ENCODE results near the gene WNK1.

WNK1 gene

GRCh38 chr12:867905-868304 is 115.5 kb downstream of the WNK1 start:
- no peak for DNase-seq

GRCh38 chr12:868722-869121 is 116.3 kb downstream of the WNK1 start:
- DNase-seq: no peak

GRCh38 chr12:870378-870777 is 118.0 kb downstream of the WNK1 start:
- DNase-seq: peak; percentile 24

GRCh38 chr12:873954-874353 is 121.6 kb downstream of the WNK1 start:
- DNase-seq: no peak

GRCh38 chr12:879641-880040 is 127.3 kb downstream of the WNK1 start:
- DNase-seq: no peak

- no peak for DNase-seq
Measured at GRCh38 chr12:880656-881055, 128.3 kb downstream of the WNK1 start.

- DNase-seq: no peak
Measured at GRCh38 chr12:884746-885414, 132.5 kb downstream of the WNK1 start.

GRCh38 chr12:885701-886100 is 133.3 kb downstream of the WNK1 start:
- no peak for DNase-seq

GRCh38 chr12:886206-886605 is 133.8 kb downstream of the WNK1 start:
- no peak for DNase-seq

- no peak for DNase-seq
Measured at GRCh38 chr12:894226-894625, 141.8 kb downstream of the WNK1 start.

- no peak for DNase-seq
Measured at GRCh38 chr12:896031-896430, 143.7 kb downstream of the WNK1 start.

- no peak for DNase-seq
Measured at GRCh38 chr12:897386-897785, 145.0 kb downstream of the WNK1 start.

- DNase-seq: no peak
Measured at GRCh38 chr12:902581-902980, 150.2 kb downstream of the WNK1 start.

GRCh38 chr12:903055-903454 is 150.7 kb downstream of the WNK1 start:
- DNase-seq: no peak

- DNase-seq: no peak
Measured at GRCh38 chr12:904010-904414, 151.6 kb downstream of the WNK1 start.

- DNase-seq: peak; percentile 6
Measured at GRCh38 chr12:905261-906031, 153.1 kb downstream of the WNK1 start.

GRCh38 chr12:906062-906585 is 153.7 kb downstream of the WNK1 start:
- no peak for DNase-seq

- DNase-seq: no peak
Measured at GRCh38 chr12:907413-908185, 155.2 kb downstream of the WNK1 start.

GRCh38 chr12:909861-910260 is 157.5 kb downstream of the WNK1 start:
- no peak for DNase-seq

GRCh38 chr12:910416-910815 is 158.0 kb downstream of the WNK1 start:
- DNase-seq: no peak

- DNase-seq: no peak
Measured at GRCh38 chr12:911191-911826, 158.9 kb downstream of the WNK1 start.

- DNase-seq: no peak
Measured at GRCh38 chr12:912466-913235, 160.3 kb downstream of the WNK1 start.

All from CD4-positive, alpha-beta T cell treated with Interleukin-12 subunit alpha and Interleukin-12 subunit beta, for 1 hour (primary cell).